Chondrocyte (in vitro differentiated cells): ENCODE measurements around the gene TNFRSF1B. TPM values are rescaled to one million over a fixed set of nuclear protein-coding genes. Genes with fewer than 3 reads are reported as not detected.

Experiments used
- DNase-seq: peaks from one replicate; pipeline ENCODE4 v3.0.0; 2021; ENCODE audit warnings: mixed read lengths, low spot score
- H3K27ac Mint-ChIP-seq: one replicate; pipeline ENCODE4 v1.8.0; 2021; ENCODE audit warnings: mild to moderate bottlenecking, moderate library complexity, mixed read lengths; ENCODE audit not compliant: unreplicated experiment
- H3K27me3 Mint-ChIP-seq: 2 replicates; pipeline ENCODE4 v1.8.0; 2021; ENCODE audit warnings: low read depth, mixed read lengths
- H3K36me3 Mint-ChIP-seq: 2 replicates; pipeline ENCODE4 v1.8.0; 2021; ENCODE audit warnings: low read depth, mixed read lengths
- H3K4me1 Mint-ChIP-seq: 2 replicates; pipeline ENCODE4 v1.8.0; 2021; ENCODE audit warnings: low read depth, mild to moderate bottlenecking, mixed read lengths
- H3K4me3 Mint-ChIP-seq: one replicate; pipeline ENCODE4 v1.8.0; 2021; ENCODE audit warnings: mild to moderate bottlenecking, moderate library complexity, mixed read lengths; ENCODE audit not compliant: unreplicated experiment
- H3K9me3 Mint-ChIP-seq: 2 replicates; pipeline ENCODE4 v1.8.0; 2021; ENCODE audit warnings: low read depth, mixed read lengths
- CTCF ChIP-seq: fragments of 200-600 bp; sonication (generic); IDR thresholded peaks from 2 replicates; pipeline ENCODE4 v1.5.0; 2021; ENCODE audit warnings: antibody characterized with exemption, mild to moderate bottlenecking, moderate library complexity
- total RNA-seq: library from RNA; stranded (reverse); gene quantifications from 3 replicates; pipeline ENCODE4 v1.2.1, GENCODE V29; 2021

Gene TNFRSF1B
- total RNA-seq, 1 donor from 2014 or later, result 0.22 TPM

- TF ChIP-seq CTCF, result no peak
- H3K4me1 Mint-ChIP-seq, result peaks cover 8% of the 10 kb centered on the region
- no peak overlapping the region for H3K4me3 Mint-ChIP-seq
- DNase-seq, result no peak
- H3K27ac Mint-ChIP-seq, result no peak overlapping the region
- no peaks in the 10 kb centered on the region for H3K9me3 Mint-ChIP-seq
- peaks cover 19% of the 10 kb centered on the region for H3K27me3 Mint-ChIP-seq
- H3K36me3 Mint-ChIP-seq, result peaks cover 2% of the 10 kb centered on the region
Measured at GRCh38 chr1:12171206-12172041, 4.6 kb downstream of the TNFRSF1B start.

DNA sequence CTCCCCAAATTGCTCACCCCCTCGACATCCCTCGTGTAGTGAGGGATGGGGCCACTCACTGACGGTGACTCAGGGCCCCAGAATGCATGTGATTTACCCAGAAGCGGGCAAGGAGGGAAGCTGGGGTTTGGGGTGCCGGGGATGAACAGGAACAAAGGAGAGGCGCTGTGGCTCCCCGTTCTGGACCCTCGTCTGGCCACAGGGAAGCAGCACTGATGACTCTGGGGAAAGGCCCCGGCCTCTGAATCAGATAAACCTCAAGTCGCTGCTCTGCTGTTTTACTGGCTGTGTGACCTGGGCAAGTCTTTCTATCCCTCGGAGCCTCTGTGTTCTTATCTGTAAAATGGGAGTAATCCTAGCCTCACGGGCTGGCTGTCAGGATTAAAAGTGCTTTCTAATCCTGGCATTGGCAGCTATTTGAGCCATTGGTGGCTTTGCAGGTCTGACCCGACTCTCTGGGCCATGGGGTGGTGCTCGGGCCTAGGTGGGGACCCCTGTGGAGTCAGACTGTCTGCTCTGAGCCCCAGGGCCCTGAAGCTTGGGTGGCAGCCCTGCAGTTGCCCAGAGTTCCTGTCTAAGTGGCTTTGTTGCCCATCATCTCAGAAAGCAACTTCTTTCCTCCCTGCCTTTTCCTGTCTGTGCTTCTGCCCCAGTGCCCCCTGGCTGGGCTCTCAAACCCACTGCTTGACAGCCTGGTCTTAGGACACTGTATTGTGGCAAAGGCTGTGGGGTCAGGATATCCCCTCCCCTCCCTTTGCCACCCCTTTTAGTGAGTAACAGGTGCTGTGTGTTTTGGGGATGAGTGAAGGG, 5.5 kb downstream of the TNFRSF1B start:
- H3K27me3 Mint-ChIP-seq, result peaks cover 16% of the 10 kb centered on the region

DNA sequence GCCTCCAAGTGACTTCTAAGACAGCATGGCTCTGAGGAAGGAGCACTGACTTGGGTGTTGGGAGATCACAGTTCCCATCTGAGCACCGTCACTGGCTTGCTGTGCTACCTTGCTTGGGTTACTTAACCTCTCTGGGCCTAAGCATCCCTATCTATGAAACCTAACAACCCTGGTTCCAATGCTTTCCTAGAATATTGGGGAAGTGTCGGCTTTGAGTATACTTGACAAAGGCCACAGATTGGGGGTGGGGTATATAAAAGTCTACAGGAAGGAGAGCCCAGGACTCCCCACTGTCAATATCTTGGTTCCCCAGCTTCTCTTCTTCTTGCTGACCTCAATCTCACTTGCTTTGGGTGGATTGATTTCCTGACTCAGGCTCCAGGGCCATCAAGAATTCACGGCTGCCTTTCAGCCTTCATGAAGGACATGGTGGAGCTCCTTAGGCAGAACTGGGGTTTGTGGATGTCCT, 6.3 kb downstream of the TNFRSF1B start:
- H3K4me3 Mint-ChIP-seq, result no peak overlapping the region
- peaks cover 2% of the 10 kb centered on the region for H3K36me3 Mint-ChIP-seq
- DNase-seq, result no peak
- H3K4me1 Mint-ChIP-seq, result peaks cover 3% of the 10 kb centered on the region
- no peak for TF ChIP-seq CTCF
- no peak overlapping the region for H3K27ac Mint-ChIP-seq
- H3K27me3 Mint-ChIP-seq, result peaks cover 9% of the 10 kb centered on the region
- no peaks in the 10 kb centered on the region for H3K9me3 Mint-ChIP-seq

More for the DNA sequence above, 5.5 kb downstream of the TNFRSF1B start:
- no peak overlapping the region for H3K27ac Mint-ChIP-seq
- H3K9me3 Mint-ChIP-seq, result no peaks in the 10 kb centered on the region
- H3K36me3 Mint-ChIP-seq, result peaks cover 2% of the 10 kb centered on the region
- DNase-seq, result no peak
- TF ChIP-seq CTCF, result no peak
- H3K4me3 Mint-ChIP-seq, result no peak overlapping the region
- peaks cover 7% of the 10 kb centered on the region for H3K4me1 Mint-ChIP-seq

GRCh38 chr1:12173631-12174121, 6.9 kb downstream of the TNFRSF1B start:
- no peak overlapping the region for H3K27ac Mint-ChIP-seq
- H3K27me3 Mint-ChIP-seq, result peaks cover 5% of the 10 kb centered on the region
- H3K9me3 Mint-ChIP-seq, result no peaks in the 10 kb centered on the region
- peaks cover 9% of the 10 kb centered on the region for H3K4me1 Mint-ChIP-seq
- no peak for DNase-seq
- H3K4me3 Mint-ChIP-seq, result no peak overlapping the region
- H3K36me3 Mint-ChIP-seq, result peaks cover 2% of the 10 kb centered on the region
- no peak for TF ChIP-seq CTCF
